CD4-positive, alpha-beta T cell treated with Interleukin-17A for 1 hour (primary cell): ENCODE results near the gene SETSIP.
"Not testable (repeated sequence)": the region's sequence is repeated elsewhere in the genome, so short reads cannot be mapped to it uniquely, and the experiment has no call there.

ENCODE experiments used
- DNase-seq: peaks from one replicate; pipeline ENCODE4 v3.0.0-alpha.2; 2020

Gene SETSIP

GRCh38 chr1:92075311-92075710 is at the start of gene SETSIP:
Gene SETSIP, minus strand, starts transcription at chr1:92075411. Its CDS starts 0 bp downstream, at chr1:92075411.
- DNase-seq = no peak

- DNase-seq = no peak
These were observed 48.7 kb upstream of the SETSIP start for GRCh38 chr1:92123868-92124267.

- DNase-seq = no peak
These were observed 43.6 kb upstream of the SETSIP start for GRCh38 chr1:92118826-92119225.

GRCh38 chr1:92117526-92117925 is 42.3 kb upstream of the SETSIP start:
- DNase-seq = no peak

- no peak for DNase-seq
These were observed 33.4 kb upstream of the SETSIP start for GRCh38 chr1:92108631-92109030.

GRCh38 chr1:92105546-92106081 is 30.4 kb upstream of the SETSIP start:
- DNase-seq = no peak

- DNase-seq = no peak
These were observed 21.1 kb upstream of the SETSIP start for GRCh38 chr1:92096317-92096716.

- DNase-seq = no peak
These were observed 20.7 kb upstream of the SETSIP start for GRCh38 chr1:92095874-92096273.

- no peak for DNase-seq
These were observed 19.4 kb upstream of the SETSIP start for GRCh38 chr1:92094595-92094994.

GRCh38 chr1:92094090-92094489 is 18.9 kb upstream of the SETSIP start:
- DNase-seq = no peak

GRCh38 chr1:92091625-92092024 is 16.4 kb upstream of the SETSIP start:
- DNase-seq = no peak

- no peak for DNase-seq
These were observed 12.3 kb upstream of the SETSIP start for GRCh38 chr1:92087542-92087941.

- no peak for DNase-seq
These were observed 10.5 kb upstream of the SETSIP start for GRCh38 chr1:92085727-92086126.

GRCh38 chr1:92084651-92085050 is 9.4 kb upstream of the SETSIP start:
- no peak for DNase-seq

- no peak for DNase-seq
These were observed 5.8 kb upstream of the SETSIP start for GRCh38 chr1:92081031-92081430.

- peak; percentile 89 for DNase-seq
These were observed 5.1 kb upstream of the SETSIP start, which contains the start of gene BTBD8 for GRCh38 chr1:92080128-92080985. Gene BTBD8, plus strand, starts transcription at chr1:92080345. Its CDS starts 227 bp downstream, at chr1:92080572.

- DNase-seq = no peak
These were observed 4.2 kb upstream of the SETSIP start for GRCh38 chr1:92079441-92079840.

- DNase-seq = not testable (repeated sequence)
These were observed 2.9 kb upstream of the SETSIP start for GRCh38 chr1:92078077-92078476.

GRCh38 chr1:92076363-92076762 is 1.2 kb upstream of the SETSIP start:
- DNase-seq = no peak

GRCh38 chr1:92074446-92074845 is 765 bp downstream of the SETSIP start:
- DNase-seq = not testable (repeated sequence)

GRCh38 chr1:92070892-92071291 is 4.3 kb downstream of the SETSIP start:
- DNase-seq = no peak

- no peak for DNase-seq
These were observed 8.9 kb downstream of the SETSIP start for GRCh38 chr1:92066321-92066720.

GRCh38 chr1:92065042-92065441 is 10.2 kb downstream of the SETSIP start:
- DNase-seq = no peak

- no peak for DNase-seq
These were observed 23.3 kb downstream of the SETSIP start for GRCh38 chr1:92051948-92052347.
